H9 (cell line): ENCODE measurements around the gene MORN1. TPM values are rescaled to one million over a fixed set of nuclear protein-coding genes. Genes with fewer than 3 reads are reported as not detected.
A peak's percentile ranks its signal among the peaks of the same experiment; 100 is the strongest.

ENCODE experiments used
- DNase-seq: peaks from one replicate; pipeline ENCODE4 v3.0.0-alpha.2; 2017
- H2AFZ ChIP-seq: one replicate; pipeline ENCODE4 v1.6.1; 2013; ENCODE audit warnings: mild to moderate bottlenecking, low read length, control low read depth, moderate library complexity
- H2AK5ac ChIP-seq: 2 replicates; pipeline ENCODE4 v1.6.1; 2013; ENCODE audit warnings: low read length, control low read depth, mixed read lengths; ENCODE audit not compliant: insufficient read length
- H2BK120ac ChIP-seq: one replicate; pipeline ENCODE4 v1.6.1; 2013; ENCODE audit warnings: low read depth, mild to moderate bottlenecking, low read length, control low read depth, inconsistent platforms; ENCODE audit not compliant: poor library complexity, severe bottlenecking
- H2BK12ac ChIP-seq: 2 replicates; pipeline ENCODE4 v1.6.1; 2013; ENCODE audit warnings: low read length, control low read depth, mixed read lengths, low read depth; ENCODE audit not compliant: insufficient read length
- H2BK15ac ChIP-seq: 2 replicates; pipeline ENCODE4 v1.6.1; 2013; ENCODE audit warnings: low read depth, low read length, control low read depth
- H2BK20ac ChIP-seq: one replicate; pipeline ENCODE4 v1.6.1; 2013; ENCODE audit warnings: low read depth, mild to moderate bottlenecking, low read length, control low read depth, inconsistent platforms; ENCODE audit not compliant: poor library complexity, severe bottlenecking
- H2BK5ac ChIP-seq: 2 replicates; pipeline ENCODE4 v1.6.1; 2013; ENCODE audit warnings: low read length, control low read depth, mixed read lengths; ENCODE audit not compliant: insufficient read length
- H3K14ac ChIP-seq: 2 replicates; pipeline ENCODE4 v1.6.1; 2013; ENCODE audit warnings: low read length, control low read depth; ENCODE audit not compliant: insufficient read depth
- H3K18ac ChIP-seq: 2 replicates; pipeline ENCODE4 v1.6.1; 2013; ENCODE audit warnings: low read depth, mild to moderate bottlenecking, mixed read lengths, low read length, control low read depth; ENCODE audit not compliant: insufficient read length
- H3K23ac ChIP-seq: 2 replicates; pipeline ENCODE4 v1.6.1; 2013; ENCODE audit warnings: low read length, control low read depth, mixed read lengths, low read depth; ENCODE audit not compliant: insufficient read length
- H3K23me2 ChIP-seq: 2 replicates; pipeline ENCODE4 v1.6.1; 2013; ENCODE audit warnings: low read depth, mild to moderate bottlenecking, mixed read lengths, low read length, control low read depth; ENCODE audit not compliant: insufficient read length, poor library complexity, severe bottlenecking
- H3K27ac ChIP-seq: 2 replicates; pipeline ENCODE4 v1.5.1; 2013; ENCODE audit warnings: low read length, control low read depth, mixed read lengths, low read depth; ENCODE audit not compliant: insufficient read length
- H3K27me3 ChIP-seq: 2 replicates; pipeline ENCODE4 v1.6.1; 2013; ENCODE audit warnings: low read length, control low read depth, inconsistent platforms; ENCODE audit not compliant: insufficient read depth
- H3K4ac ChIP-seq: 2 replicates; pipeline ENCODE4 v1.6.1; 2013; ENCODE audit warnings: low read depth, mild to moderate bottlenecking, control low read depth, inconsistent platforms, low read length, moderate library complexity
- H3K4me1 ChIP-seq: 2 replicates; pipeline ENCODE4 v1.6.1; 2013; ENCODE audit warnings: low read length, control low read depth, inconsistent platforms; ENCODE audit not compliant: insufficient read depth
- H3K4me2 ChIP-seq: 2 replicates; pipeline ENCODE4 v1.6.1; 2013; ENCODE audit warnings: low read length, control low read depth, mixed read lengths; ENCODE audit not compliant: insufficient read length, insufficient read depth
- H3K56ac ChIP-seq: 2 replicates; pipeline ENCODE4 v1.6.1; 2013; ENCODE audit warnings: low read depth, mild to moderate bottlenecking, mixed read lengths, low read length, control low read depth; ENCODE audit not compliant: insufficient read length
- H3K79me1 ChIP-seq: 2 replicates; pipeline ENCODE4 v1.6.1; 2013; ENCODE audit warnings: low read depth, mild to moderate bottlenecking, moderate library complexity, low read length, control low read depth, inconsistent platforms; ENCODE audit not compliant: insufficient read depth, poor library complexity, severe bottlenecking
- H3K79me2 ChIP-seq: 2 replicates; pipeline ENCODE4 v1.6.1; 2013; ENCODE audit warnings: low read length, control low read depth, inconsistent platforms; ENCODE audit not compliant: insufficient read depth
- H3K9ac ChIP-seq: 2 replicates; pipeline ENCODE4 v1.6.1; 2013; ENCODE audit warnings: low read length, control low read depth, mixed read lengths; ENCODE audit not compliant: insufficient read length; ENCODE audit errors: extremely low read depth
- H3K9me3 ChIP-seq: one replicate; pipeline ENCODE4 v1.6.1; 2013; ENCODE audit warnings: low read depth, low read length, inconsistent platforms; ENCODE audit not compliant: control insufficient read depth
- H3T11ph ChIP-seq: one replicate; pipeline ENCODE4 v1.6.1; 2013; ENCODE audit warnings: mild to moderate bottlenecking, low read length, control low read depth, inconsistent platforms
- H4K20me1 ChIP-seq: one replicate; pipeline ENCODE4 v1.6.1; 2013; ENCODE audit not compliant: control insufficient read depth, insufficient read length, insufficient read depth
- H4K5ac ChIP-seq: 2 replicates; pipeline ENCODE4 v1.6.1; 2013; ENCODE audit warnings: low read depth, mild to moderate bottlenecking, mixed read lengths, low read length, control low read depth; ENCODE audit not compliant: insufficient read length
- H4K8ac ChIP-seq: replicated peaks from 2 replicates; pipeline ENCODE4 v1.6.1; 2013; ENCODE audit warnings: low read length, control low read depth, mixed read lengths, low read depth; ENCODE audit not compliant: insufficient read length
- H4K91ac ChIP-seq: 2 replicates; pipeline ENCODE4 v1.6.1; 2013; ENCODE audit warnings: low read depth, mild to moderate bottlenecking, moderate library complexity, mixed read lengths, low read length, control low read depth; ENCODE audit not compliant: insufficient read length
- H3K27ac Mint-ChIP-seq, 3 experiments: 2 replicates in 2 of 3; 3 replicates in 1 of 3; pipeline ENCODE4 v1.8.0; 2020 to 2021; ENCODE audit warnings: mixed read lengths in 3 of 3, mild to moderate bottlenecking in 1 of 3, moderate library complexity in 1 of 3
- H3K27me3 Mint-ChIP-seq: 2 replicates; pipeline ENCODE4 v1.8.0; 2021; ENCODE audit warnings: low read depth, mild to moderate bottlenecking, moderate library complexity, mixed read lengths
- H3K36me3 Mint-ChIP-seq, 3 experiments: 2 replicates in 2 of 3; 3 replicates in 1 of 3; pipeline ENCODE4 v1.8.0; 2020 to 2021; ENCODE audit warnings: low read depth in 3 of 3, mixed read lengths in 3 of 3; ENCODE audit not compliant: insufficient read depth in 1 of 3
- H3K4me1 Mint-ChIP-seq, 2 experiments: 2 replicates each; pipeline ENCODE4 v1.8.0; 2020; ENCODE audit warnings: mixed read lengths in 2 of 2
- H3K4me3 Mint-ChIP-seq, 2 experiments: 2 replicates in 1 of 2; 3 replicates in 1 of 2; pipeline ENCODE4 v1.8.0; 2020 to 2021; ENCODE audit warnings: mild to moderate bottlenecking in 2 of 2, mixed read lengths in 2 of 2, moderate library complexity in 1 of 2
- H3K9me3 Mint-ChIP-seq, 2 experiments: 2 replicates in 1 of 2; 3 replicates in 1 of 2; pipeline ENCODE4 v1.8.0; 2020; ENCODE audit warnings: mild to moderate bottlenecking in 2 of 2, mixed read lengths in 2 of 2, moderate library complexity in 1 of 2
- WGBS: extraction: QIAGEN DNeasy Blood & Tissue Kit; methylation state at CpG from one replicate; pipeline ENCODE4 v1.1.7; 2013; ENCODE audit warnings: missing lambda C conversion rate, low lambda C conversion rate, mixed read lengths; ENCODE audit not compliant: insufficient read length; ENCODE audit errors: extremely low coverage; 5-methylcytosine and 5-hydroxymethylcytosine counted together
- total RNA-seq: library from RNA; stranded (reverse); gene quantifications from 2 replicates; pipeline ENCODE4 v1.2.1, GENCODE V29; 2021
- TF ChIP-seq, protein P1 (sequence below): fragments of 200-600 bp; sonication (generic); conservative IDR thresholded peaks from 3 replicates; pipeline ENCODE4 v1.8.0; 2021; ENCODE audit warnings: antibody characterized with exemption, mild to moderate bottlenecking

The MORN1 gene
- total RNA-seq, 1 experiment from 2014 or later: 12.7 TPM

DNA sequence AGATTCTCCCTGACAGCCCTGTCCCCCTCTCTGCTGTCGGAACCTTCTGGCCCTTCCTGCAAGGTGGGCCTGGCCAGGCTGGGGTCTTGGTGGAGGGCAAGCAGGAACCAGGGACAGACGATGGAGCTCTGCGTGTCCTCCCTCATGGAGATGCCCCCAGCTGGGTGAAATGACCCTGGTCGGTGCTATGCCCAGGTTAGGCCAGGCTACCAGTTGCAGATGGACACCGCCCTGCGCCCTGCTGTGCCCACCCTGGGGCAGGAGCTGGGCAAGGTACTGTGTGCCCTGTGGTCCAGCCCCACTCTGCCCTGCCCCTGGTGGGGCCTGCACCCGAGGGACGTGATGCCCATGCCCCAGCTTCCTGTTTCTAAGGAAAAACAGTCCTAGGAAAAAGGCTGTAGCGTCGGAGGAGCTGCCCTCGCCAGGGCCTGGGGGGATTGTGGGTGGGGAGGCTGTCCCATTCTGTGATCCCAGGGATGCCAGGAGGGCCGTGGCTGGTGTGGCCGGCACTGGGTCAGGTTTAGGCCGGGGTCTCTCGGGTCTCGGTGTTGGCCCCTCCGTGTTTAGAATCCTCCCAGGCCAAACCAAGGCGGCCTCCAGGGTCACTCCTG is 77.6 kb downstream of the MORN1 start:
- H2BK20ac ChIP-seq: no peak overlapping the region
- no peak overlapping the region for H3K9ac ChIP-seq
- H2AK5ac ChIP-seq: no peak overlapping the region
- peaks cover 4 to 26% of the 10 kb centered on the region in 2 experiments for H3K4me1 Mint-ChIP-seq
- H3K4me2 ChIP-seq: peak overlapping the region; percentile 1
- no peaks in the 10 kb centered on the region for H3K23me2 ChIP-seq
- H3K4me1 ChIP-seq: no peaks in the 10 kb centered on the region; the same call in 1 of the 2 replicates
- H3K56ac ChIP-seq: no peak overlapping the region
- no peak overlapping the region for H3K27ac ChIP-seq
- no peak overlapping the region for H2BK120ac ChIP-seq
- no peak overlapping the region for H3T11ph ChIP-seq
- H4K5ac ChIP-seq: no peak overlapping the region
- peaks cover 1% of the 10 kb centered on the region; the same call in 1 of the 2 replicates for H3K27me3 Mint-ChIP-seq
- no peaks in the 10 kb centered on the region for H3K79me2 ChIP-seq
- H3K4me3 Mint-ChIP-seq: peak overlapping the region; percentile 17 to 43; a peak in 3 of 5 replicates
- DNase-seq: peak; percentile 44
- H2BK5ac ChIP-seq: no peak overlapping the region
- no peaks in the 10 kb centered on the region for H3K27me3 ChIP-seq
- H3K36me3 Mint-ChIP-seq: peaks cover 0 to 2% (median 1%) of the 10 kb centered on the region in 3 experiments; a peak in 5 of 7 replicates
- H2BK15ac ChIP-seq: no peak overlapping the region
- H4K20me1 ChIP-seq: no peaks in the 10 kb centered on the region
- no peak overlapping the region for H4K8ac ChIP-seq
- no peak overlapping the region for H2AFZ ChIP-seq
- H3K79me1 ChIP-seq: no peaks in the 10 kb centered on the region
- TF ChIP-seq, protein P1, sequence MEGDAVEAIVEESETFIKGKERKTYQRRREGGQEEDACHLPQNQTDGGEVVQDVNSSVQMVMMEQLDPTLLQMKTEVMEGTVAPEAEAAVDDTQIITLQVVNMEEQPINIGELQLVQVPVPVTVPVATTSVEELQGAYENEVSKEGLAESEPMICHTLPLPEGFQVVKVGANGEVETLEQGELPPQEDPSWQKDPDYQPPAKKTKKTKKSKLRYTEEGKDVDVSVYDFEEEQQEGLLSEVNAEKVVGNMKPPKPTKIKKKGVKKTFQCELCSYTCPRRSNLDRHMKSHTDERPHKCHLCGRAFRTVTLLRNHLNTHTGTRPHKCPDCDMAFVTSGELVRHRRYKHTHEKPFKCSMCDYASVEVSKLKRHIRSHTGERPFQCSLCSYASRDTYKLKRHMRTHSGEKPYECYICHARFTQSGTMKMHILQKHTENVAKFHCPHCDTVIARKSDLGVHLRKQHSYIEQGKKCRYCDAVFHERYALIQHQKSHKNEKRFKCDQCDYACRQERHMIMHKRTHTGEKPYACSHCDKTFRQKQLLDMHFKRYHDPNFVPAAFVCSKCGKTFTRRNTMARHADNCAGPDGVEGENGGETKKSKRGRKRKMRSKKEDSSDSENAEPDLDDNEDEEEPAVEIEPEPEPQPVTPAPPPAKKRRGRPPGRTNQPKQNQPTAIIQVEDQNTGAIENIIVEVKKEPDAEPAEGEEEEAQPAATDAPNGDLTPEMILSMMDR: no peak
- no peak overlapping the region; the same call in 1 of the 2 replicates for H3K4ac ChIP-seq
- H3K9me3 Mint-ChIP-seq: no peaks in the 10 kb centered on the region
- H3K23ac ChIP-seq: no peak overlapping the region
- WGBS: no CpG with 5 or more reads among the region's 18 CpGs
- H3K14ac ChIP-seq: peak overlapping the region; percentile 87
- no peak overlapping the region for H2BK12ac ChIP-seq
- H3K18ac ChIP-seq: peak overlapping the region; percentile 43
- H3K9me3 ChIP-seq: no peaks in the 10 kb centered on the region
- peak overlapping the region; percentile 16 for H4K91ac ChIP-seq
- H3K27ac Mint-ChIP-seq: no peak overlapping the region
